Osteoblast (primary cell): ENCODE data around the gene ADPRM. TPM values are rescaled to one million over a fixed set of nuclear protein-coding genes. Genes with fewer than 3 reads are reported as not detected.
A peak's percentile ranks its signal among the peaks of the same experiment; 100 is the strongest.

Source experiments
- DNase-seq: peaks from one replicate; pipeline ENCODE4 v3.0.0; 2011; ENCODE audit warnings: low spot score, mixed read lengths; ENCODE audit not compliant: insufficient read length; ENCODE audit errors: missing footprints
- H2AFZ ChIP-seq: 2 replicates; pipeline ENCODE4 v1.6.0; 2011; ENCODE audit warnings: mild to moderate bottlenecking, low read length
- H3K27ac ChIP-seq: 2 replicates; pipeline ENCODE4 v1.5.1; 2011; ENCODE audit warnings: mild to moderate bottlenecking, low read depth, low read length, moderate library complexity
- H3K27me3 ChIP-seq: 2 replicates; pipeline ENCODE4 v1.6.0; 2012; ENCODE audit warnings: mild to moderate bottlenecking, control low read depth, inconsistent platforms, low read length, moderate library complexity; ENCODE audit not compliant: insufficient read depth
- H3K36me3 ChIP-seq: 2 replicates; pipeline ENCODE4 v1.5.1; 2011; ENCODE audit warnings: mild to moderate bottlenecking, low read length, control low read depth, moderate library complexity; ENCODE audit not compliant: insufficient read depth
- H3K4me1 ChIP-seq: 2 replicates; pipeline ENCODE4 v1.5.1; 2011; ENCODE audit warnings: mild to moderate bottlenecking, low read length, control low read depth, moderate library complexity; ENCODE audit not compliant: insufficient read depth
- H3K4me2 ChIP-seq: 2 replicates; pipeline ENCODE4 v1.6.0; 2011; ENCODE audit warnings: mild to moderate bottlenecking, low read length; ENCODE audit not compliant: insufficient read depth
- H3K4me3 ChIP-seq: fragments of 200-600 bp; sonication (generic); 3 replicates; pipeline ENCODE4 v1.5.1; 2012; ENCODE audit warnings: mild to moderate bottlenecking, low read length, inconsistent platforms; ENCODE audit not compliant: insufficient read depth
- H3K79me2 ChIP-seq: 2 replicates; pipeline ENCODE4 v1.6.0; 2012; ENCODE audit warnings: mild to moderate bottlenecking, low read length, control low read depth, inconsistent platforms; ENCODE audit not compliant: insufficient read depth
- H3K9me3 ChIP-seq: 2 replicates; pipeline ENCODE4 v1.5.1; 2011; ENCODE audit warnings: low read depth, low read length, control low read depth
- H4K20me1 ChIP-seq: 2 replicates; pipeline ENCODE4 v1.6.0; 2012; ENCODE audit warnings: mild to moderate bottlenecking, low read length, control low read depth; ENCODE audit not compliant: insufficient read depth
- total RNA-seq: library from RNA; depleted of rRNA; stranded (reverse); fragments of >200 nt; gene quantifications from 2 replicates; pipeline ENCODE4 v1.2.3, GENCODE V29; 2012
- TF ChIP-seq, protein P1 (sequence below): IDR thresholded peaks from 2 replicates; pipeline ENCODE4 v1.5.1; 2011; ENCODE audit warnings: mild to moderate bottlenecking, low read depth, low read length, moderate library complexity; ENCODE audit errors: extremely low read depth

The ADPRM gene
- total RNA-seq, 1 donor = 17.4 TPM

DNA sequence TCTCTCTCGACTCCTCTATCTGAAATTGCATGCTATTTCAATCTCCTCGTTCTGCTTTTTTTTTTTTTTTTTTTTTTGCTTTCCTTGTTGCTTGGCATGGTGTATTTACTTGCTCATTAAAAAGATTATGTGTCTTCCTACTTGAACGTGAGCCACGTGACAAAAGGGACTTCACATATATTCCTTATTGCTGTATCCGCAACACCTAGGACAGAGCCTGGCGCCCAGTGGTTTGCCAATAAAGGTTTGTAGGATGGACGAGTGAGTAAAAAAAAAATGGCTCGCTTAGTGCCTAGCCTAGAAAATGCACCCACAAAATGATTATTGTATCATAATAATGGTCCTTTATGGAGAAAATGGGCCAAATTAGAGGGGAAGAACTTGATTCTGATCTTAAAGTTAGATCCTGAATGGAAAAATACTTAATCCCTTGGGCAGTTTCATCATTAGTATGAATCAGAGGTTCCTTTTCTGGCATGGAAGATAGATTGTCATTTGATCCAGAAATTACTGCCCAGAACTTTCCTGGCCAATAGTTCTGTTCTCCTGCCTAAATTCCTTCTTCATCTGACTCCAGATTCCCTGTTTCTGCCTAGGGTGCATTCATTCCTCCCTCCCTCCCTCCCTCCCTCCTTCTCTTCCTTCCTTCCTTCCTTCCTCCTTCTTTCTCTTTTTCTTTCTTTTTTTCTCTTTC lies 46.1 kb downstream of the ADPRM start:
- H3K4me2 ChIP-seq = no peak overlapping the region
- DNase-seq = peak; percentile 86
- H2AFZ ChIP-seq = no peak overlapping the region

DNA sequence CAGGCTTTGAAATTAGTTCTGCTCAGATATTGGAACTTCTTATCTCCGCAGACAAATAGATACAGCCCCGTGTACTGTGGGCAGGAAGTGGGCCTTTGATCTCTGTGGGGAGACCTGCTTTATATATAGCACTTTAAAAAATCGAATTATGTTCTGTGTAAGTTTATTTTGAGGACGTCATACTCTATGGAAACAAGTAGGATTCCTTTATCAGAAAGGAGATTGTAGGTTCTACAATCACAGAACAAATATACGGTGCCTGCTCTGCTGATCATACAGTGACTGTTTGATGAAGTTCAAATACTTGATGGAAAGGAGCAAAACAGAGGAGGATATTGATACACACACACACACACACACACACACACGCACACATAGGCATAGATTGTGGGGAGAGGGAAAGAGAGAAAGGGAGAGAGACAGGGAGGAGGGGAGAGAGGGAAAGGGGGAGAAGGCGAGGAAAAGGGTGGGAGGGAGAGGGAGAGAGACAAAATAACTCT lies 47.2 kb downstream of the ADPRM start:
- Histone ChIP-seq H2AFZ (no peak overlapping the region), H3K27me3 (no peaks in the 10 kb centered on the region), H4K20me1 (no peaks in the 10 kb centered on the region), H3K9me3 (no peaks in the 10 kb centered on the region), H3K4me3 (no peak overlapping the region), H3K36me3 (no peaks in the 10 kb centered on the region), H3K27ac (no peak overlapping the region), H3K4me2 (no peak overlapping the region), H3K79me2 (no peaks in the 10 kb centered on the region), H3K4me1 (no peaks in the 10 kb centered on the region)
- DNase-seq = no peak
- TF ChIP-seq, protein P1, sequence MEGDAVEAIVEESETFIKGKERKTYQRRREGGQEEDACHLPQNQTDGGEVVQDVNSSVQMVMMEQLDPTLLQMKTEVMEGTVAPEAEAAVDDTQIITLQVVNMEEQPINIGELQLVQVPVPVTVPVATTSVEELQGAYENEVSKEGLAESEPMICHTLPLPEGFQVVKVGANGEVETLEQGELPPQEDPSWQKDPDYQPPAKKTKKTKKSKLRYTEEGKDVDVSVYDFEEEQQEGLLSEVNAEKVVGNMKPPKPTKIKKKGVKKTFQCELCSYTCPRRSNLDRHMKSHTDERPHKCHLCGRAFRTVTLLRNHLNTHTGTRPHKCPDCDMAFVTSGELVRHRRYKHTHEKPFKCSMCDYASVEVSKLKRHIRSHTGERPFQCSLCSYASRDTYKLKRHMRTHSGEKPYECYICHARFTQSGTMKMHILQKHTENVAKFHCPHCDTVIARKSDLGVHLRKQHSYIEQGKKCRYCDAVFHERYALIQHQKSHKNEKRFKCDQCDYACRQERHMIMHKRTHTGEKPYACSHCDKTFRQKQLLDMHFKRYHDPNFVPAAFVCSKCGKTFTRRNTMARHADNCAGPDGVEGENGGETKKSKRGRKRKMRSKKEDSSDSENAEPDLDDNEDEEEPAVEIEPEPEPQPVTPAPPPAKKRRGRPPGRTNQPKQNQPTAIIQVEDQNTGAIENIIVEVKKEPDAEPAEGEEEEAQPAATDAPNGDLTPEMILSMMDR = no peak

More for the DNA sequence above, 46.1 kb downstream of the ADPRM start:
- Histone ChIP-seq H3K4me1 (no peaks in the 10 kb centered on the region), H3K27me3 (peaks cover 4% of the 10 kb centered on the region), H4K20me1 (no peaks in the 10 kb centered on the region), H3K36me3 (no peaks in the 10 kb centered on the region), H3K9me3 (no peaks in the 10 kb centered on the region), H3K4me3 (no peak overlapping the region), H3K79me2 (no peaks in the 10 kb centered on the region), H3K27ac (no peak overlapping the region)
- TF ChIP-seq, protein P1 = no peak

DNA sequence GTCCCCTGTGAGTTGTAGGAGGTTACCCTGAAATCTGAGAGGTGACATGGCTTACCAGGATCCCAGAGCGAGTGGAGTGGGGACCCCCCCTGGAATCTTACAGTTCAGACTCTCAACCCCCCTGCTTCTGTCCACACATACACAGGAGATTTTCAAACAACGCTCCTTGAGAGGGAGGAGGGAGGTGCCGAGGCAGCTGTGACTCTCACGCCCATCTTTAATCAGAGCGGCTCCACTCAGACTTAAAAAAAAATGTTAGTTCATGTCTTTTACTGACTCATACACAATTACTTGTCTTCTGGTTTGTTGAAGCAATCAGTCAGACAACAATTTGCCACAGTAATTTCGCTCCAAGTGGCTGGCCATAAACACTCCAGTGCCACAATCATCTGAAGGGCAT lies 47.8 kb downstream of the ADPRM start:
- Histone ChIP-seq H3K9me3 (no peaks in the 10 kb centered on the region), H3K4me1 (no peaks in the 10 kb centered on the region), H4K20me1 (no peaks in the 10 kb centered on the region), H3K27me3 (no peaks in the 10 kb centered on the region), H3K27ac (no peak overlapping the region), H3K36me3 (no peaks in the 10 kb centered on the region), H3K4me2 (no peak overlapping the region), H3K79me2 (no peaks in the 10 kb centered on the region), H2AFZ (no peak overlapping the region), H3K4me3 (no peak overlapping the region)
- DNase-seq = no peak
- TF ChIP-seq, protein P1 = no peak

DNA sequence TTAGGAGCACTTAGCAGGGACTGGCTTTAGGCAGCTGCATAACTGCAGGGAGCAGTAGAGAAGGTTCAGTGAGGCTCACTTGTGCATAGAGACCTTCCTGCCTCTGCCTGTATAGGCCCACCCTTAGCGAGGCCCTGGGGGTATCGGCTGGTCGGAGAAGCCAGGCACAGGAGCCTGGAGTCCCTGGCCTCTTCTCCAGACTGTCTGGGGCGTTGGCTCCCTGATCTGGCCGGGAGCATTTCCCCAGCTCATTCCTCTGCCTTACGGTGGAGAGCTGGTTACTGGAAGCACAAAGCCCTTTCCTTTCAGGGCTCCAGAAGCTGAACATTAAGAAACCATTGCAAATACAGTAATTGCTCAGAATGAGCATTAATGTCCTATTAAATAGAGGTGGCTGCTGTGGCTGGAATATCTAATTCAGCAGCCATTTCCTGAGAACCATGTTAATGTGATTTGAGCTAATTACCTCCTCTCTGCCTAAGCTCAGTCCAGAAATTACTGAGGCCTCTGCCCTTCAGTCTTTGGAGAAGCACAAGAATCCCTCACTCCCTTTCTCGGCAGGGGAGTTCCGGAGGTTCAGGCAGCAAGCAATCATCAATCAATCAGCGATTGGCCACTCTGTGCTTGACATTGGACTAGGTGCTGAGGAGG lies 51.3 kb downstream of the ADPRM start:
- Histone ChIP-seq H3K79me2 (no peaks in the 10 kb centered on the region), H3K36me3 (no peaks in the 10 kb centered on the region), H3K9me3 (no peaks in the 10 kb centered on the region), H3K27me3 (no peaks in the 10 kb centered on the region), H3K4me2 (no peak overlapping the region), H2AFZ (no peak overlapping the region), H3K27ac (no peak overlapping the region), H4K20me1 (no peaks in the 10 kb centered on the region), H3K4me1 (no peaks in the 10 kb centered on the region), H3K4me3 (no peak overlapping the region)
- no peak for DNase-seq
- TF ChIP-seq, protein P1 = no peak
